ENCODE results near the gene GNG2. TPM values are rescaled to one million over a fixed set of nuclear protein-coding genes. Genes with fewer than 3 reads are reported as not detected.

Gene GNG2
- total and polyA plus RNA-seq, 2 of the 8 experiments (the other 6 are each of a cell fraction or from before 2014, with no cell fraction given) = 8.2 to 17.9 TPM

DNA sequence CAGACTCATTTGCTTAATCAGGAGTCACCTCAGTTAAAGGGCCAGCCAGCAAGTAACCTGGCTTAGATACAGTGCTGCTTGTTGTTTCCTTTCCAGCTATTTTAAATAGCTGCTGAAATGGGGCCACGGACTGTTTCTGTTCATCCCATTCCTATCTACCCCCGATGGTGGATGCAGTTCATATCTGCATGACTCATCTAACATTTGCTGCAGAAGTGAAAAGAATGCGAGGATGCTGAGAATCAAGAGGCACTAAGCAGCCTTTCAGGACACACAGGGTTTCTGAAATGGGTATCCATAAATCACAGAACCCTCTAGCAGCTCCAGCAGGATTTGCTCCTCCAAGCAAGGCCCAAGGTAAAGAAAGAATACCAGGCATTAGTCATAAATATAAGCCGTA lies 68.8 kb downstream of the GNG2 start:
- no peak for DNase-seq (ENCODE audit: low read depth in 1 of 2, low spot score in 2 of 2)
- no peak for TF ChIP-seq JUN (IDR thresholded peaks at IDR 0.05; ENCODE audit: low read depth, low read length)
- no peak for TF ChIP-seq POLR2AphosphoS5 (IDR thresholded peaks at IDR 0.05; ENCODE audit: low read depth, low read length)
- no peaks in the 10 kb centered on the region for H3K27me3 ChIP-seq (replicated peaks in 1 of 4; ENCODE audit: control insufficient read depth in 3 of 4, extremely low read depth in 1 of 4, insufficient read depth in 3 of 4, low read length in 3 of 4)
- no peaks in the 10 kb centered on the region for H3K79me1 ChIP-seq (ENCODE audit: low read depth, low read length)
- no peak overlapping the region for H3K18ac ChIP-seq (ENCODE audit: extremely low read depth, low read length)
- H3K9ac ChIP-seq (replicated peaks in 1 of 4; ENCODE audit: extremely low read depth in 1 of 4, low read depth in 3 of 4, low read length in 3 of 4) = no peak overlapping the region
- H3K79me2 ChIP-seq (ENCODE audit: control insufficient read depth in 1 of 2, insufficient read depth in 2 of 2, low read length in 2 of 2) = no peaks in the 10 kb centered on the region
- H3K4me1 ChIP-seq (replicated peaks in 1 of 4; ENCODE audit: control insufficient read depth in 3 of 4, insufficient read depth in 4 of 4, low read length in 3 of 4) = no peaks in the 10 kb centered on the region
- FAIRE-seq = no peak
- no peak overlapping the region for H2BK5ac ChIP-seq (ENCODE audit: low read depth, low read length)
- H3K9me3 ChIP-seq (ENCODE audit: insufficient read depth in 2 of 2, low read depth in 1 of 2, low read length in 1 of 2) = no peaks in the 10 kb centered on the region
- H3K4me3 ChIP-seq (ENCODE audit: extremely low read depth in 1 of 4, insufficient read depth in 2 of 4, low read depth in 3 of 4, low read length in 4 of 4) = no peak overlapping the region
- H3K56ac ChIP-seq (replicated peaks; ENCODE audit: insufficient read length, low read depth, low read length) = no peak overlapping the region
- no peak overlapping the region for H2BK12ac ChIP-seq (ENCODE audit: low read depth, low read length)
- no peak overlapping the region for H3K4me2 ChIP-seq (ENCODE audit: insufficient read depth in 1 of 2, low read depth in 2 of 2, low read length in 2 of 2)
- no peaks in the 10 kb centered on the region for H4K20me1 ChIP-seq (replicated peaks in 1 of 2; ENCODE audit: control insufficient read depth in 1 of 2, insufficient read depth in 2 of 2, low read length in 2 of 2)
- H3K4ac ChIP-seq (replicated peaks; ENCODE audit: insufficient read length, low read depth, low read length) = no peak overlapping the region
- H2AK5ac ChIP-seq (ENCODE audit: low read depth, low read length) = no peak overlapping the region
- no peak overlapping the region for H3K27ac ChIP-seq (ENCODE audit: low read depth, low read length)
- no peak overlapping the region for H4K8ac ChIP-seq (ENCODE audit: extremely low read depth, insufficient read depth, low read length)
- no peak overlapping the region for H4K5ac ChIP-seq (ENCODE audit: insufficient read length, low read depth, low read length)
- H2BK120ac ChIP-seq (replicated peaks; ENCODE audit: low read depth, low read length) = no peak overlapping the region
- ChIA-PET CTCF (ENCODE audit: partially characterized antibody) (interaction anchor here (1.4 kb wide), 1 partner anchor 49 kb away, joined by 5 read pairs; no protein-coding TSS in a partner anchor), POLR2A (ENCODE audit: partially characterized antibody) (no interaction called here)
- no peak overlapping the region for H2BK20ac ChIP-seq (ENCODE audit: low read length)
- no peaks in the 10 kb centered on the region for H3K36me3 ChIP-seq (ENCODE audit: control insufficient read depth in 2 of 4, insufficient read depth in 4 of 4, low read length in 3 of 4)
- H3K23me2 ChIP-seq (ENCODE audit: low read depth, low read length) = no peaks in the 10 kb centered on the region
- H2BK15ac ChIP-seq (ENCODE audit: low read length) = no peak overlapping the region
- no peak overlapping the region for H2AFZ ChIP-seq (ENCODE audit: low read length)
- no peak overlapping the region for H4K91ac ChIP-seq (replicated peaks; ENCODE audit: insufficient read length, low read length)
- H3K23ac ChIP-seq (ENCODE audit: insufficient read length) = no peak overlapping the region
- WGBS, 2 experiments (ENCODE audit: extremely low coverage in 1 of 2, insufficient coverage in 1 of 2, insufficient read length in 1 of 2, insufficient replicate concordance in 2 of 2, low coverage in 1 of 2, low lambda C conversion rate in 2 of 2, missing lambda C conversion rate in 1 of 2) = 73% methylated on average over 4 of the region's 4 CpGs; no CpG with 5 or more reads in 1 of the 2 experiments
- H3K14ac ChIP-seq (ENCODE audit: insufficient read length) = no peak overlapping the region
